ENCODE data around the gene KLHL42.
A peak's percentile ranks its signal among the peaks of the same experiment; 100 is the strongest.

Gene KLHL42

DNA sequence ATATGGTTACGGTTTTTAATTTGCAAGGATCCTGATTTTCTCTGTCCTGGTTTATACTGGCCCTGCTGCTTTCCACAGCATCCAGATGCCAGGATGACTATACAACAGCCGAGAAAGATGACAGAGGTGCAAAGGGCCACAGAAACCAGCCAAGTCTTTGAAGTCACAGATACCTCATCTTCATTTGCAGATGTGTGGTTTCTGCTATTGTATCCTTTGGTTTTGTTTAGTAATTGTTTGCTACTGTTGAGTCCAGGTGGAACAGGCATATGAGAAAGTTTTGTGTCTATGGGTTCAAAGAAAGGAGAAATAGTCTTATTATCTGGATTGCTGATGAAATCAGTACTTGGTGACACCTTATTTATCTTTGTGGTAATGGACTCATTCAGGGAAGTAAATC, 17.3 kb upstream of the KLHL42 start:
- no peaks in the 10 kb centered on the region for H3K36me3 ChIP-seq (ENCODE audit: control insufficient read depth, low read depth, low read length)
- H3K27ac ChIP-seq (ENCODE audit: low read length): no peak overlapping the region
- H3K9ac ChIP-seq (ENCODE audit: low read length): no peak overlapping the region
- no peaks in the 10 kb centered on the region for H3K4me1 ChIP-seq (ENCODE audit: control insufficient read depth, low read depth, low read length)
- no peak overlapping the region for H3K4me3 ChIP-seq (ENCODE audit: low read length)
- H3K9me3 ChIP-seq (ENCODE audit: control insufficient read depth, low read depth, low read length): no peaks in the 10 kb centered on the region
- H3K27me3 ChIP-seq (ENCODE audit: control insufficient read depth, insufficient read depth, low read length): no peaks in the 10 kb centered on the region

DNA sequence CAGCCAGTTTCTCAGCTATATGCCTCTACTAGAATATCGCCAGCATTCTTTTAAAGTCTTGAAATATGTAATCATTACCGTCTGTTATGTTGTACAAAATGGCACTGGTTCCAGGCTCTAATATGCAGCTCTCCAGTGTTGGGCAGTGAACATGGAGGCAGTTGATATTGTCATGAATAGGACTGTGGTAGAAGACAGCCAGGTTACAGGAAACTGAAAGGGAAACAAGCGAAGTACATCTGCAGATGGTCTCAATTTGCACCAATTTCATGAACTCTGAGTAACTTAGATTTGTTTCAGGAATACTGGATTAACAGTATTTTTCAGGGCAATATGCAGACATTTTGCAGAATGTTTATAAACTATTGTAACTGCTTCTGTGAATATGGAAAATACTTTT, 13.4 kb upstream of the KLHL42 start:
- H3K4me1 ChIP-seq (ENCODE audit: control insufficient read depth, low read depth, low read length): no peaks in the 10 kb centered on the region
- H3K9ac ChIP-seq (ENCODE audit: low read length): no peak overlapping the region
- H3K36me3 ChIP-seq (ENCODE audit: control insufficient read depth, low read depth, low read length): no peaks in the 10 kb centered on the region

DNA sequence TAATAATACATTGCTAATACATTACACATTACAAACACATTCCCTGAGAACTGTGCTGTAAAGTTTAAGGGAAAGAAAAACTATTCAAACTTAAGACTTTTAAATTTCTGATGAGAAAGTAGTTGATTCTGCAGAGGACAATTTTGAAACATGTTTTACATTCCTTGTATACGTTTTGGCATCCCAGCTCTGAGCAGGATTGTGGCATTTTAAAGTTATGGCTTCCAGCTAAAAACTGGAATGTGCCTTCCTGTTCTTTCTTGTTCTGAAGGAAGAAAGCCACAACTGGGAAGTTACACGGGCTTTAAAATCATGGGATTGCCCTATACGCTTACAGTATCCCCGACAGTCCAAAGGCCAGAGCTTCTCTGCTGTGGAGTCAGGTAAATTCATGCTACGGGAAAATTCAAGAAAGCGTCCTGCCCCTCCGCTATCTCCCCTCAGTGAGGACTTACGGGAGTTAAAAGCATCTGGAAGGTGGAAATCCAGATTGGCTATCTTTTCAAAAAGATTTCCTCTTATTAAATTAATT, 10.8 kb upstream of the KLHL42 start:
- no peak overlapping the region for H3K27ac ChIP-seq (ENCODE audit: low read length)
- H3K4me1 ChIP-seq (ENCODE audit: control insufficient read depth, low read depth, low read length): no peaks in the 10 kb centered on the region
- H3K27me3 ChIP-seq (ENCODE audit: control insufficient read depth, insufficient read depth, low read length): no peaks in the 10 kb centered on the region
- H3K36me3 ChIP-seq (ENCODE audit: control insufficient read depth, low read depth, low read length): no peaks in the 10 kb centered on the region
- H3K9me3 ChIP-seq (ENCODE audit: control insufficient read depth, low read depth, low read length): no peaks in the 10 kb centered on the region
- H3K9ac ChIP-seq (ENCODE audit: low read length): no peak overlapping the region
- no peak overlapping the region for H3K4me3 ChIP-seq (ENCODE audit: low read length)

More for the DNA sequence above, 13.4 kb upstream of the KLHL42 start:
- no peak overlapping the region for H3K27ac ChIP-seq (ENCODE audit: low read length)
- H3K4me3 ChIP-seq (ENCODE audit: low read length): no peak overlapping the region
- no peaks in the 10 kb centered on the region for H3K9me3 ChIP-seq (ENCODE audit: control insufficient read depth, low read depth, low read length)
- H3K27me3 ChIP-seq (ENCODE audit: control insufficient read depth, insufficient read depth, low read length): no peaks in the 10 kb centered on the region

DNA sequence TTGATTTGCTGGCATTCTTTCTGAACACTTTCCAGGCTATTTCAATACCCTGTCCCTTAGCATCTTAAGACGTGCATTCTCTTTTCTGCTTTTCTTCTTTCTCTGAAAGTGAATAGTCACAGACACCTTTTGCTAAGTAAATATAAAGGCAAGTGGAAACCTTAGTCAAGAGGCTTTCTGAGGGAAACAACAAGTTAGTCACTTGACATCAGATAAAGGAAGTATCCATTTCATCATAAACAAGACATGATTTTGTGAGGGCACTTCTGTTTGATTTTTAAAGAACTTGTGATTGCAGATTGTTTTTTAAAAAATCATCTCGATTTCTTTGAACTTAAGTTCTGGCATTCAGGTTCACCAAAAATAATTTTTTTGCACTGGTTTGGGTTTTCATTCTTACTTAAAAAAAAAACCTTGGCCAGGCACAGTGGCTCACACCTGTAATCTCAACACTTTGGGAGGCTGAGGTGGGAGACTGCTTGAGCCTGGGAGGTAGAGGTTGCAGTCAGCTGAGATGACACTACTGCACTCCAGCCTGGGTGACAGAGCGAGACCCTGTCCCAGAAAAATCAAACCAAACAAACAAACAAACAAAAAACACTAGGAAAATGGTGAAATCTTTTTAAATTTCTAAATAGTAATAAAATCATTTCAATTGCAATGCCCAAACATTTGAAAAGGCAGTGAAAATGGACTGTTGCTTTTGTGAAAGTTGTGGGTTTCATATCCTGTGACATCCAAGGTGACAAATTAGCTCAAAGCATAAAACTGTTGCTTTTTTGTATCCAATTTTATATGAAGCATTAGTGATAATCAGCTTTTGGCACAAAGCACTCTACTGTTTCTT, 8.3 kb upstream of the KLHL42 start:
- H3K27ac ChIP-seq (ENCODE audit: low read length): no peak overlapping the region
- H3K36me3 ChIP-seq (ENCODE audit: control insufficient read depth, low read depth, low read length): no peaks in the 10 kb centered on the region
- no peaks in the 10 kb centered on the region for H3K27me3 ChIP-seq (ENCODE audit: control insufficient read depth, insufficient read depth, low read length)
- no peaks in the 10 kb centered on the region for H3K4me1 ChIP-seq (ENCODE audit: control insufficient read depth, low read depth, low read length)
- H3K9ac ChIP-seq (ENCODE audit: low read length): no peak overlapping the region
- no peak overlapping the region for H3K4me3 ChIP-seq (ENCODE audit: low read length)
- no peaks in the 10 kb centered on the region for H3K9me3 ChIP-seq (ENCODE audit: control insufficient read depth, low read depth, low read length)

DNA sequence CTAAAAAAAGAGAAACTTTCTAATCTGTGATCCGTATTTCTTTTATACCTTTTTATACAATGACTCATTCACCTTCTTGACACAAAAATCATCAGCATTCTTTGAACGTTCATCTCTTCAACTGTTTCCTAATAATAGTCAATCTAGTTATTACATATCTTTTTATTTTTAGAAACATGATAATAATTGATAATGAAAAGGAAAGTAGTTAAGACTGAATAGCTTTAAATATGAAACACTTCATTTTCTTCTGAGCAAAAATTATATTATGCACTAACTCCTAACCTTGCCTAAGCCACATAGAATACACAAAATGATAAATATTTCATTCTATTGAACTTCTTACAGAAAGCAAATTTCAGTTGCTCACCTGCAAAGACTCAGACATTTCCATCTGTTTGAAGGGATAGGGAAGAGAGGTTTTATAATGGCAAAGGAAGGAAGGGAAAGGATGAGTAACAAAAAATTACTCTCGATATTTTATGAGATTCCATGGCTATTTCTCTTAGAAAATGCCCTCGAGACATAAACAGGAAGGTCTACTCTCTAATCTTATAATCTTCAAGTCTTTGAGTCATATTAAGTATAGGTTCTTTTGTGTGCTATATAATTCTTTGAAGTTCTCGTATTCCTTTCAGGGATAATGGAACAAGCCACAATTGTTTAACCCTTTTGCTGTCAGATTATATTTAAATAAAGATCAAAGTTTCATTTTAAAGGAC, 7.5 kb upstream of the KLHL42 start:
- no peaks in the 10 kb centered on the region for H3K27me3 ChIP-seq (ENCODE audit: control insufficient read depth, insufficient read depth, low read length)

DNA sequence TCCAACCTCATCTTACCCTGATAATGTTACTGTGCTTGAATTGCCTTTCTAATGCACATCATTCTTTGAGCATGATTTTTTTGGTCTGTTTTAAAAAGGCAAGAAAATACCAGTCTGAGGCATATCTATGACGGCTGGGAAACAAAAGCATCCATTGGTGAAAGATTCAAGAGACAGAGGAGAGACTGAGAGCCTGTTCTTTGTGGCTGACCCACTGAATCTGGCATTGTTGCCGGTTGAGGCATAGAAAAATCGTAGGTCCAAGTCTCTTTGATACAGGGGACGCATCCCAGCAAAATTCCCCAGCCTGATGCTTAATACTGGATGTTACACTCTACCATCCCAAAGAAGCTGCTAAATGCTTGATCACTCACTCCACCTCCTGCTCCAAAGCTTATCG, 2.9 kb upstream of the KLHL42 start:
- no peak overlapping the region for H3K27ac ChIP-seq (ENCODE audit: low read length)
- H3K9ac ChIP-seq (ENCODE audit: low read length): no peak overlapping the region
- H3K9me3 ChIP-seq (ENCODE audit: control insufficient read depth, low read depth, low read length): no peaks in the 10 kb centered on the region
- H3K4me3 ChIP-seq (ENCODE audit: low read length): no peak overlapping the region
- peaks cover 20% of the 10 kb centered on the region for H3K4me1 ChIP-seq (ENCODE audit: control insufficient read depth, low read depth, low read length)
- no peaks in the 10 kb centered on the region for H3K36me3 ChIP-seq (ENCODE audit: control insufficient read depth, low read depth, low read length)
- no peaks in the 10 kb centered on the region for H3K27me3 ChIP-seq (ENCODE audit: control insufficient read depth, insufficient read depth, low read length)

More for the DNA sequence above, 7.5 kb upstream of the KLHL42 start:
- no peaks in the 10 kb centered on the region for H3K36me3 ChIP-seq (ENCODE audit: control insufficient read depth, low read depth, low read length)
- no peak overlapping the region for H3K9ac ChIP-seq (ENCODE audit: low read length)
- no peak overlapping the region for H3K27ac ChIP-seq (ENCODE audit: low read length)
- H3K4me1 ChIP-seq (ENCODE audit: control insufficient read depth, low read depth, low read length): no peaks in the 10 kb centered on the region
- no peak overlapping the region for H3K4me3 ChIP-seq (ENCODE audit: low read length)
- no peaks in the 10 kb centered on the region for H3K9me3 ChIP-seq (ENCODE audit: control insufficient read depth, low read depth, low read length)

DNA sequence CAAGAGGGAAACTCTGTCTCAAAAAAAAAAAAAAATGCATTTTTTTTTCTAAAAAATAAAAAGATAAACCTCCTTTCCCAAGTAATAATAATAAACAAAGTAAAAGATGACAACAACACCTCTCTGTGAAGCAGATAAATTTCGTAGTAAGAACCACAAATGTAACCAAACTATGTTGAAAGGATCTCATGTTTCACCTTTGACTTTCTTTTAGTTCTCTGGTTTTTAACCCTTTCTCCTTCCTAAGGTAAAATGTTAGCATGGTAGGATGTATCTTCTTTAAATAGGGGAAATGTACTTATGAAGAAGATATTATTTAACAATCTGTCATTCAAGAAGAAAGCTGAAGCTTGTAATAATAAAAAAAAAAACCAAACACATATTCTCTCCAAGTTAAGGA, 1.8 kb upstream of the KLHL42 start:
- H3K9ac ChIP-seq (ENCODE audit: low read length): no peak overlapping the region
- H3K27ac ChIP-seq (ENCODE audit: low read length): no peak overlapping the region
- peaks cover 24% of the 10 kb centered on the region for H3K4me1 ChIP-seq (ENCODE audit: control insufficient read depth, low read depth, low read length)
- H3K9me3 ChIP-seq (ENCODE audit: control insufficient read depth, low read depth, low read length): no peaks in the 10 kb centered on the region
- H3K36me3 ChIP-seq (ENCODE audit: control insufficient read depth, low read depth, low read length): no peaks in the 10 kb centered on the region
- H3K27me3 ChIP-seq (ENCODE audit: control insufficient read depth, insufficient read depth, low read length): no peaks in the 10 kb centered on the region
- H3K4me3 ChIP-seq (ENCODE audit: low read length): no peak overlapping the region

DNA sequence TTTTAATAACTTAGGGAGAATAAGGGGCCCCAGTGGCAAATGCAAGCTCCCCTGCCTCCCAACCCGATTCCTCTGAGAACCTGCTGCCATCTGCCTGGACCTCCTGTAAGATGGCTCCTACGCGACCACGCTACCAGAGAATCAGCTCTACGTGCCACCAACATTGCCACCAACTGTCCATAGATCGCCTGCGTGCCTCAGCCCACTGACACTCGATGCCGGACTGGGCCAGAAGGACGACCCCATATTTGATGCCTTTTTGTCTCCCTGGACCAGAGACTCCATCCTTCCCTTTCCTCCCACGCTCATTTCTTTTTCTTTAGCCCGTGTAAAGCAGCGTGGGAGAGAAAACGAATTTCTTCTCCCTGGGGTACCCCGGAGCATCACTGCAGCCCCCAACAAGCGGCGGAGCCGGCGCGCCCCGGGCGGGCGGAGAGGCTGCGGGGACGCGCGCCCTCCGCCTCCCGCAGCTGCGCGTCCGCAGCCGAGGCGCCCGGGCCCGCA, 565 bp upstream of the KLHL42 start:
- H3K27ac ChIP-seq (ENCODE audit: low read length): no peak overlapping the region
- H3K9ac ChIP-seq (ENCODE audit: low read length): peak overlapping the region; percentile 72
- no peaks in the 10 kb centered on the region for H3K27me3 ChIP-seq (ENCODE audit: control insufficient read depth, insufficient read depth, low read length)
- H3K4me3 ChIP-seq (ENCODE audit: low read length): peak overlapping the region; percentile 60
- no peaks in the 10 kb centered on the region for H3K36me3 ChIP-seq (ENCODE audit: control insufficient read depth, low read depth, low read length)
- H3K4me1 ChIP-seq (ENCODE audit: control insufficient read depth, low read depth, low read length): peaks cover 24% of the 10 kb centered on the region
- H3K9me3 ChIP-seq (ENCODE audit: control insufficient read depth, low read depth, low read length): no peaks in the 10 kb centered on the region

DNA sequence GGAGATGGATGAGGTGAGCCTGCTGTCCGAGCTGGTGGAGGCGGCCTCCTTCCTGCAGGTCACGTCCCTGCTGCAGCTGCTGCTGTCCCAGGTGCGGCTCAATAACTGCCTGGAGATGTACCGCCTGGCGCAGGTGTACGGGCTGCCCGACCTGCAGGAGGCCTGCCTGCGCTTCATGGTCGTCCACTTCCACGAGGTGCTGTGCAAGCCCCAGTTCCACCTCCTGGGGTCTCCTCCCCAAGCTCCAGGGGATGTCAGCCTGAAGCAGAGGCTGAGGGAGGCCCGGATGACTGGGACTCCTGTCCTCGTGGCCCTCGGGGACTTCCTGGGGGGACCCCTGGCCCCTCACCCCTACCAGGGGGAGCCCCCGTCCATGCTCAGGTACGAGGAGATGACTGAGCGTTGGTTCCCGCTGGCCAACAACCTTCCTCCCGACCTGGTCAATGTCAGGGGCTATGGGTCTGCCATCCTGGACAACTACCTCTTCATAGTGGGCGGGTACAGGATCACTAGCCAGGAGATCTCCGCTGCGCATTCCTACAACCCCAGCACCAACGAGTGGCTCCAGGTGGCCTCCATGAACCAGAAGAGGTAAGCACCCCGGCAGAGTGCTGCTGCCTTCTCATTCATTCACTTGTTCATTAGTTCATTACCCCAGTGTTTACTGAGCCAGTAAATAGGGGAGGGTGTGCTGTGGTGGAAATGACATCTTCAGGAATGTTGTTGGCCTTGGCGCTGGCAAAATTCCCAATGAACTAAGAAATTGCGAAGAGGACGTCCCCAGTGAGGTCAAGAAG, 777 bp downstream of the KLHL42 start:
- Histone ChIP-seq H3K27ac (ENCODE audit: low read length) (no peak overlapping the region), H3K9me3 (ENCODE audit: control insufficient read depth, low read depth, low read length) (no peaks in the 10 kb centered on the region), H3K4me1 (ENCODE audit: control insufficient read depth, low read depth, low read length) (peaks cover 24% of the 10 kb centered on the region), H3K36me3 (ENCODE audit: control insufficient read depth, low read depth, low read length) (no peaks in the 10 kb centered on the region), H3K27me3 (ENCODE audit: control insufficient read depth, insufficient read depth, low read length) (no peaks in the 10 kb centered on the region), H3K9ac (ENCODE audit: low read length) (peak overlapping the region; percentile 72), H3K4me3 (ENCODE audit: low read length) (peak overlapping the region; percentile 60)

DNA sequence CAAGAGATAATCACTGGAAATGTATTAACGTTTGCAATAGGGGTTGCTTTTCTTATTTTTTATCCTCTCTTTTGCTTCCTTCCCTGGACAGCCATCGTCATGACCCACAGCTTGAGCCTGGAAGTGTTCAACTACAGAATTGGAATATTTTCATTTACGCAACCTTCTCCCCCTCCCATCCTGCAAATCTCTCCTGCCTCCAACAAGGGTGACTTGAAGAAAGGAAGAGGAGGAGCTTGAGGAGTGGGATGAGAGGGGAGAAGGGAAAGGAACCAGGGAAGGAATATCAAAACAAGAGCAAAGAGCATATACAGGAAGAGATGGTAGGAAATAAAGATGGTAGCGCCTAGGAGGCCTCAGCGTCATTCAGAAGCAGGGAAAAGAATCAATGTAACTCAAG, 1.6 kb downstream of the KLHL42 start:
- Histone ChIP-seq H3K4me1 (ENCODE audit: control insufficient read depth, low read depth, low read length) (peaks cover 24% of the 10 kb centered on the region), H3K9ac (ENCODE audit: low read length) (peak overlapping the region; percentile 72)

DNA sequence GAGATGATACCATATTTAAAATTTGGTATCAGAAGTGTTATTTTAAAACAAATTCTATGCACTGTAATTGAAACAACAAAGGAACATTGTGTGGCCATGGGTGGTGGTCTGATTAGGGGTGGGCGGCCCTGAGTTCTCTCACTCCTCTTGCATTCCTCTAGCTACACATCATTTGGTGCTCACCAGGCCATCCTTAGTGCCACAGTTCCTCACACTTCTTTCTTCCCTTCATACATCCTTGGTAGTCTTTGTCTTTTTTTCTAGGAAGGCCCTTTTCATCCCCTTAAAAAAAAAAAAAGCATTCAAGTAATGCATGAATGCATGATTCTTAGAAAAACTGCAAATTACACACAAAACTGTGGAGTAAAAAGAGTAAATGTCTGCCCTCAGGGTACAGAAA, 2.4 kb downstream of the KLHL42 start:
- H3K9ac ChIP-seq (ENCODE audit: low read length): no peak overlapping the region
- no peak overlapping the region for H3K27ac ChIP-seq (ENCODE audit: low read length)
- H3K4me3 ChIP-seq (ENCODE audit: low read length): peak overlapping the region; percentile 60
- H3K4me1 ChIP-seq (ENCODE audit: control insufficient read depth, low read depth, low read length): peaks cover 24% of the 10 kb centered on the region
- H3K36me3 ChIP-seq (ENCODE audit: control insufficient read depth, low read depth, low read length): no peaks in the 10 kb centered on the region
- no peaks in the 10 kb centered on the region for H3K9me3 ChIP-seq (ENCODE audit: control insufficient read depth, low read depth, low read length)
- no peaks in the 10 kb centered on the region for H3K27me3 ChIP-seq (ENCODE audit: control insufficient read depth, insufficient read depth, low read length)

More for the DNA sequence above, 1.6 kb downstream of the KLHL42 start:
- H3K27ac ChIP-seq (ENCODE audit: low read length): no peak overlapping the region
- no peaks in the 10 kb centered on the region for H3K36me3 ChIP-seq (ENCODE audit: control insufficient read depth, low read depth, low read length)
- no peaks in the 10 kb centered on the region for H3K27me3 ChIP-seq (ENCODE audit: control insufficient read depth, insufficient read depth, low read length)
- H3K4me3 ChIP-seq (ENCODE audit: low read length): peak overlapping the region; percentile 60
- H3K9me3 ChIP-seq (ENCODE audit: control insufficient read depth, low read depth, low read length): no peaks in the 10 kb centered on the region
